GM23338 (cell line): ENCODE measurements around the gene DCAKD.

Experiments
- CREB1 ChIP-seq: fragments of 250-450 bp; sonication (Bioruptor Pico); IDR thresholded peaks from 2 replicates; pipeline ENCODE4 v1.5.0; 2020; ENCODE audit warnings: low read depth, mild to moderate bottlenecking, moderate library complexity
- CTCF ChIP-seq, 2 experiments: fragments of 200-600 bp in 1 of 2; sonication (generic) in 1 of 2; conservative IDR thresholded peaks; 2 replicates each; pipeline versions ENCODE4 v1.5.1 to v1.6.1; 2016 to 2017; ENCODE audit warnings: antibody characterized with exemption in 2 of 2, low read depth in 2 of 2, mild to moderate bottlenecking in 2 of 2, moderate library complexity in 1 of 2
- ETS1 ChIP-seq: IDR thresholded peaks from 2 replicates; pipeline ENCODE4 v1.6.1; 2016; ENCODE audit warnings: antibody characterized with exemption
- EZH2 ChIP-seq: fragments of 200-600 bp; sonication (generic); IDR thresholded peaks from one replicate; pipeline ENCODE4 v1.8.0; 2017; ENCODE audit warnings: antibody characterized with exemption, mild to moderate bottlenecking, low read depth; ENCODE audit not compliant: unreplicated experiment
- EZH2phosphoT487 ChIP-seq: fragments of 200-600 bp; sonication (generic); IDR thresholded peaks from one replicate; pipeline ENCODE4 v1.8.1; 2018; ENCODE audit warnings: antibody characterized with exemption; ENCODE audit not compliant: unreplicated experiment
- JUNB ChIP-seq: IDR thresholded peaks from one replicate; pipeline ENCODE4 v1.6.1; 2016; ENCODE audit warnings: antibody characterized with exemption; ENCODE audit not compliant: unreplicated experiment
- NANOG ChIP-seq: IDR thresholded peaks from 2 replicates; pipeline ENCODE4 v1.6.1; 2016; ENCODE audit warnings: antibody characterized with exemption, borderline replicate concordance
- POLR2AphosphoS5 ChIP-seq: IDR thresholded peaks from 2 replicates; pipeline ENCODE4 v1.6.1; 2016; ENCODE audit warnings: antibody characterized with exemption, low read depth
- REST ChIP-seq: IDR thresholded peaks from one replicate; pipeline ENCODE4 v1.6.1; 2018; ENCODE audit warnings: antibody characterized with exemption; ENCODE audit not compliant: unreplicated experiment
- STAT1 ChIP-seq: IDR thresholded peaks from one replicate; pipeline ENCODE4 v1.6.1; 2016; ENCODE audit warnings: antibody characterized with exemption; ENCODE audit not compliant: unreplicated experiment
- ZNF114 ChIP-seq: fragments of 250-450 bp; sonication (Bioruptor Pico); IDR thresholded peaks from 2 replicates; pipeline ENCODE4 v1.5.0; 2020; ENCODE audit warnings: mild to moderate bottlenecking, moderate library complexity
- ZNF331 ChIP-seq: fragments of 250-450 bp; sonication (Bioruptor Pico); IDR thresholded peaks from 2 replicates; pipeline ENCODE4 v1.5.0; 2020; ENCODE audit warnings: low read depth, mild to moderate bottlenecking, moderate library complexity

- TF ChIP-seq CTCF (conservative IDR thresholded peaks at IDR 0.05; ENCODE audit: low read depth in 2 of 2) (no peak; a peak in 1 of 4 replicates), REST (no peak), POLR2AphosphoS5 (no peak), JUNB (no peak), EZH2 (no peak), NANOG (no peak), EZH2phosphoT487 (no peak), CREB1 (CRISPR knock-in tag) (no peak), ZNF114 (CRISPR knock-in tag) (no peak), STAT1 (no peak), ETS1 (no peak), ZNF331 (no peak)
Measured at GRCh38 chr17:44977065-44977464, 74.4 kb downstream of the DCAKD start.
